Panc1 (cell line): ENCODE results near the gene SCUBE2.

Experiments used
- CTCF ChIP-seq: fragments of 450-650 bp; IDR thresholded peaks from 2 replicates; pipeline ENCODE4 v1.5.1; 2017; ENCODE audit warnings: mild to moderate bottlenecking
- POLR2AphosphoS5 ChIP-seq: IDR thresholded peaks from 2 replicates; pipeline ENCODE4 v1.6.1; 2012; ENCODE audit warnings: mild to moderate bottlenecking, low read depth, low read length, moderate library complexity
- REST ChIP-seq, 2 experiments: IDR thresholded peaks; 2 replicates each; pipeline ENCODE4 v1.6.1; 2011 to 2012; ENCODE audit warnings: low read depth in 2 of 2, control low read depth in 1 of 2, low read length in 1 of 2, mild to moderate bottlenecking in 1 of 2, moderate library complexity in 1 of 2; ENCODE audit not compliant: insufficient read depth in 1 of 2
- TCF7L2 ChIP-seq: IDR thresholded peaks from 2 replicates; pipeline ENCODE4 v1.6.1; 2011; ENCODE audit warnings: mild to moderate bottlenecking, low read depth, low read length, inconsistent platforms

GRCh38 chr11:9002920-9003572 is 88.4 kb downstream of the SCUBE2 start:
- no peak for TF ChIP-seq CTCF
- no peak for TF ChIP-seq TCF7L2
- no peak for TF ChIP-seq POLR2AphosphoS5
- TF ChIP-seq REST (IDR thresholded peaks at IDR 0.05; ENCODE audit: insufficient read depth in 1 of 2, low read depth in 2 of 2, low read length in 1 of 2) = no peak
